Choroid plexus epithelial cell (primary cell): ENCODE measurements around the gene KRT82.
"Not testable (repeated sequence)": the region's sequence is repeated elsewhere in the genome, so short reads cannot be mapped to it uniquely, and the experiment has no call there.

ENCODE experiments used
- DNase-seq: peaks from one replicate; pipeline ENCODE4 v3.0.0-alpha.2; 2010; ENCODE audit warnings: low read depth
- H3K4me3 ChIP-seq: 2 replicates; pipeline ENCODE4 v1.5.1; 2011; ENCODE audit warnings: low read depth, mild to moderate bottlenecking, control low read depth, low read length, moderate library complexity
- CTCF ChIP-seq: conservative IDR thresholded peaks from 2 replicates; pipeline ENCODE4 v1.5.1; 2011; ENCODE audit warnings: low read depth, mild to moderate bottlenecking, control low read depth, inconsistent platforms, low read length, moderate library complexity

Gene KRT82

DNA sequence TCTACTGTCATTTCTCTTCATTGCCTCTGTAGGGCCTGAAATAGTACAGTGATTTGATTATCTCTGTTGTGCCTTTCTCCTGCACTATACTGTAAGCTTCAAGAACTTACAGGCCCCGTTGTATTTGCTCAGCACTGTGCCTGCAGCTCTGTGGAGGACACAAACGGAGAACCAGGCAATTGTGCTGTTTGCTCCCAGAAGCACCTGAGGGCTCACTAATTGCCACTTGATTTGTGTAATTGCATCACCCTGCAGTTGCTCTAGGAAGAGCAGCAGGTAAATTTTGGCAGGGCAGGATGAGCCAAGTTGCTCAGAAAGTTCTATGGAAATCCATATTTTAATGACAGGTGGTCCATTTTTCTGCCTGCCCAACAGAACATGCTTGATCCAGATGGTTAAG is 11.6 kb upstream of the KRT82 start:
- TF ChIP-seq CTCF = no peak
- no peak for DNase-seq
- H3K4me3 ChIP-seq = no peak overlapping the region

DNA sequence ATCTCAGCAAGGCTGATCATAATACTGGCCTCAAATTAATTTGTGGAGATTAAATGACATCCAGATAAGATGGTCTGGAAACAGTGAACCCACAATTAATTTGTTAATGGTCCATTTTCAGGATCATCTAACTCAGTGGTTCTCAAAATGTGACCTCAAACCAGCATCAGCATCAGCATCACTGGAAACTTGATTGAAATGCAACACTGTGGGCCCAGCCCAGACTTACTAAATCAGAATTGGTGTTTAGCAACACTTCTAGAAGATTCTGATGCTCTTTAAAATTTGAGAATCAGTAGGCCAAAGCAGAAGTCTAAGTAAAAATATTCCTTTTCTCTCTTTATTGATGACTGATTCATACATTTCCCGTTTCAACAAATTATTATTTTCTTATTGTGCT is 10.7 kb upstream of the KRT82 start:
- no peak for TF ChIP-seq CTCF
- H3K4me3 ChIP-seq = no peak overlapping the region
- no peak for DNase-seq

DNA sequence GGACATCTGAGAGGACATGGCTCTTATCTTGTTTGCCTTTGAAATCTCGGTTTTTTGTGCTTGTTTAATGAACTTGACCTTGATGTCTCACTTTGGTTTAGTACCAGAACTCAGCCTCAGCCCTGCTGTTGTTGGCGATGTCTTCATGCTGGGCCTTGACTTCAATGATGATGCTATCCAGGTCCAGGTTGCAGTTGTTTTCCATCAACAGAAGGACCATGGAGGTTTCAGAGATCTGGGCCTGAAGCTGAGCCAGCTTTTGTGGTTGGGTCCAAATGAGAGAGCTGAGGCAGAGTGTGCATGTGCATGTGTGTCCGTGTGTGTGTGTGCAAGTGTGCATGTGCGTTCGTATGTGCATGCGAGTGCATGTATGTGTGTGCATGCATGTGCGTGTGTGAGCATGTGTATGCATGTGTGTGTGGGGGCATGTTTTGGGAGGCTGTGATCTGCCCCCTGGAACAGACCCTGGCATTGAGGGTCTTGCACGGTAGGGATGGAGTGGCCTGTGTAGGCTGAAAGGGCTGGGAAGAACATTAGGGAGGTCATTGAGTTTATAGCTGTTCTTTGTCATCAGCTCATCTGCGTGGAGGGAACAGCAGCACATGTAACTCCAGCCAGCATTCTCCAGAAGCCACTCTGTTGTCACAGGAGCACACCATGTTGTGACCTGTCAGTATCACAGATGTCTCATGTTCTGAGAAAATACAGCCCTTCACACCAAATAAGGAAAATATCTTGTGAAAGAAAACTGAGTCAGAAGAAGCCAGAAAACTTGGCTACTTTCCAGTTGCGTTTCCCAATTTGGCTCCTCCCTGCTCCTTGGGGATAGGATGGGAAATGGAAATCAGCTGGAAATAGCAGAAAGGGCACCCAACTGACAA is 10.0 kb upstream of the KRT82 start:
- peak; percentile 91 for DNase-seq
- no peak overlapping the region for H3K4me3 ChIP-seq
- TF ChIP-seq CTCF = no peak

DNA sequence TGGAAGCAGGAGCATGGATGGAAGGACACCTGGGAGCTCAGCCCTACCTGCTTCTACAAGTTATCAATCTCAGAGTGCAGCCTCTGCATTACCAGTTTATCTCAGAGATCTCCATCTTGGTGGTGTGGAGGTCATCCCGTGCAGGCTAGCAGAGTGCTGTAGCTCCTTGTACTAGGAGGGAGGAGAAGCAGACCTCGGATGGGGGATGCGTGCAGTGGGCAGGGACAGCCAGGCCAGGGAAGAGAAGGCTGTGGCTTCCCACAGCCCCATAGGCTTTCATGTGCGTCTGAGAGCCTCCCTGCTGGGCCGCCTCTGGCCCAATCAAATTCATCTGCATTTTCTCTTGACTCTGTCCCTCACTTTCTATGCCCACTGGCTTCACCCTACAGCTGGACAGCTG is 8.8 kb upstream of the KRT82 start:
- TF ChIP-seq CTCF = no peak
- DNase-seq = no peak
- no peak overlapping the region for H3K4me3 ChIP-seq

GRCh38 chr12:52413782-52414345 is 7.7 kb upstream of the KRT82 start:
- TF ChIP-seq CTCF = peak; percentile 12
- H3K4me3 ChIP-seq = no peak overlapping the region
- no peak for DNase-seq

- no peak overlapping the region for H3K4me3 ChIP-seq
- no peak for DNase-seq
- no peak for TF ChIP-seq CTCF
These were observed 7.1 kb upstream of the KRT82 start for GRCh38 chr12:52413202-52413601.

DNA sequence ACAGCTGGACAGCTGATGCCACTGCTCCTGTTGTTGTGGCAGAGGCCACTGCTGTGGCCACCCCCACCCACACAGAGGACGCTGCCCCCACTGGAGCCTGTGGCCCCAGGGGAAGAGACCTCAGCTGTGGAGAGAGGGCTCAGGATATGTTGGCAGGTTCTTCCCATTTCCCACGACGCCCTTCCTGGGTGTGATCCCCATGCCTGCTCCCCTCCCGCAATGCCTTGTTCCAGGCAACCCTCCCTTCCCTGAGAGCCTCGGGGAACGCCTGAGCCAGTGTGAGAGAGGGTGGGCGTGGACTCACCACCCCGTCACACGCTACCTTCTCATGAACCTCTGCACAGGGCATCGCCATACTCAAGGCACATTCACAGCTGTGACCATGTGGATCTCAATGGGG is 5.7 kb upstream of the KRT82 start:
- TF ChIP-seq CTCF = no peak
- H3K4me3 ChIP-seq = no peak overlapping the region
- DNase-seq = no peak

- not testable (repeated sequence) for H3K4me3 ChIP-seq, DNase-seq
These were observed 4.6 kb upstream of the KRT82 start for GRCh38 chr12:52410589-52411248.
